ENCODE measurements around the gene NDUFAF7.
"Not testable (repeated sequence)": the region's sequence is repeated elsewhere in the genome, so short reads cannot be mapped to it uniquely, and the experiment has no call there.

DNA sequence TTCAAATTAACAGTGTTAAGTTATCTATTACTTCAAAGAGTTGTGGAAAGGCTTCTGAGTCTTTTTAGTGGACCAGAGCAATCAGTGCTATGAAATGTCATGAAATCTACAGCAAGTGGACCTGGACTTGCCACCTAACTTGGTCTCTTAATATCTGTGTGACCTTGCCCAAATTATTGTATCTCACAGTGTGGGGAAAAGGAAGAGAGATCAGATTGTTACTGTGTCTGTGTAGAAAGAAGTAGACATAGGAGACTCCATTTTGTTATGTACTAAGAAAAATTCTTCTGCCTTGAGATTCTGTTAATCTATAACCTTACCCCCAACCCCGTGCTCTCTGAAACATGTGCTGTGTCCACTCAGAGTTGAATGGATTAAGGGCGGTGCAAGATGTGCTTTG, 6.3 kb upstream of the NDUFAF7 start:
- TF ChIP-seq, protein P1, sequence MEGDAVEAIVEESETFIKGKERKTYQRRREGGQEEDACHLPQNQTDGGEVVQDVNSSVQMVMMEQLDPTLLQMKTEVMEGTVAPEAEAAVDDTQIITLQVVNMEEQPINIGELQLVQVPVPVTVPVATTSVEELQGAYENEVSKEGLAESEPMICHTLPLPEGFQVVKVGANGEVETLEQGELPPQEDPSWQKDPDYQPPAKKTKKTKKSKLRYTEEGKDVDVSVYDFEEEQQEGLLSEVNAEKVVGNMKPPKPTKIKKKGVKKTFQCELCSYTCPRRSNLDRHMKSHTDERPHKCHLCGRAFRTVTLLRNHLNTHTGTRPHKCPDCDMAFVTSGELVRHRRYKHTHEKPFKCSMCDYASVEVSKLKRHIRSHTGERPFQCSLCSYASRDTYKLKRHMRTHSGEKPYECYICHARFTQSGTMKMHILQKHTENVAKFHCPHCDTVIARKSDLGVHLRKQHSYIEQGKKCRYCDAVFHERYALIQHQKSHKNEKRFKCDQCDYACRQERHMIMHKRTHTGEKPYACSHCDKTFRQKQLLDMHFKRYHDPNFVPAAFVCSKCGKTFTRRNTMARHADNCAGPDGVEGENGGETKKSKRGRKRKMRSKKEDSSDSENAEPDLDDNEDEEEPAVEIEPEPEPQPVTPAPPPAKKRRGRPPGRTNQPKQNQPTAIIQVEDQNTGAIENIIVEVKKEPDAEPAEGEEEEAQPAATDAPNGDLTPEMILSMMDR (IDR thresholded peaks at IDR 0.05 in 4 of 5, conservative IDR thresholded peaks at IDR 0.05 in 1 of 5) = not testable (repeated sequence)
- not testable (repeated sequence) for TF ChIP-seq POLR2A (IDR thresholded peaks at IDR 0.05)

All from gastrocnemius medialis (tissue), 4 donors.